Tibial nerve (tissue), 4 donors: ENCODE results near the gene PNPLA2. TPM values are rescaled to one million over a fixed set of nuclear protein-coding genes. Genes with fewer than 3 reads are reported as not detected.

ENCODE experiments used
- DNase-seq, 2 donors: peaks; one replicate each; pipeline ENCODE4 v3.0.0-alpha.2; 2019; ENCODE audit warnings: low spot score in 2 of 2
- H3K27ac ChIP-seq, 4 donors: fragments of 200-600 bp; sonication (generic) in 3 of 4; one replicate each; pipeline ENCODE4 v1.5.1; 2017 to 2019; ENCODE audit warnings: mild to moderate bottlenecking in 1 of 4
- H3K27me3 ChIP-seq, 2 donors: fragments of 200-600 bp; sonication (generic) in 1 of 2; one replicate each; pipeline versions ENCODE4 v1.5.1 to v1.6.0; 2017 to 2019
- H3K36me3 ChIP-seq, 3 donors: fragments of 200-600 bp; sonication (generic); one replicate each; pipeline ENCODE4 v1.5.1; 2018 to 2019
- H3K4me1 ChIP-seq, 4 donors: fragments of 200-600 bp; sonication (generic) in 3 of 4; one replicate each; pipeline ENCODE4 v1.5.1; 2017 to 2019
- H3K4me3 ChIP-seq, 4 donors: fragments of 200-600 bp; sonication (generic) in 3 of 4; one replicate each; pipeline ENCODE4 v1.5.1; 2017 to 2019; ENCODE audit warnings: mild to moderate bottlenecking in 1 of 4, moderate library complexity in 1 of 4
- H3K9me3 ChIP-seq, 4 donors: fragments of 200-600 bp; sonication (generic) in 3 of 4; one replicate each; pipeline ENCODE4 v1.5.1; 2017 to 2019
- EP300 ChIP-seq, 2 donors: sonication (generic); formaldehyde crosslinking; IDR thresholded peaks; one replicate each; pipeline ENCODE4 v1.6.1; 2017; ENCODE audit warnings: antibody characterized with exemption in 2 of 2, mild to moderate bottlenecking in 1 of 2
- POLR2A ChIP-seq, 2 donors: fragments of 450-650 bp; IDR thresholded peaks; one replicate each; pipeline ENCODE4 v1.6.1; 2017; ENCODE audit warnings: antibody characterized with exemption in 2 of 2, mild to moderate bottlenecking in 2 of 2, moderate library complexity in 2 of 2
- WGBS, 2 donors: methylation state at CpG; one replicate each; pipeline ENCODE4 v1.1.5; 2018; 5-methylcytosine and 5-hydroxymethylcytosine counted together
- total RNA-seq, 4 donors: library from RNA; depleted of rRNA; stranded (reverse); fragments of >200 nt; gene quantifications; one replicate each; pipeline ENCODE4 v1.1.0, GENCODE V29; 2016
- TF ChIP-seq, protein P1 (sequence below), 5 experiments: fragments of 200-600 bp in 3 of 5; fragments of 450-650 bp in 2 of 5; sonication (generic) in 3 of 5; IDR thresholded peaks; one replicate each; pipeline ENCODE4 v1.5.1; 2016 to 2019; ENCODE audit warnings: antibody characterized with exemption in 5 of 5, mild to moderate bottlenecking in 3 of 5, moderate library complexity in 2 of 5

Gene PNPLA2
- total RNA-seq, 4 donors from 2014 or later: 136 to 314 (median 187) TPM

- Histone ChIP-seq H3K27ac (peak overlapping the region; percentile 79 to 94 (median 88)), H3K4me1 (peaks cover 0 to 72% (median 33%) of the 10 kb centered on the region in 4 donors), H3K9me3 (no peaks in the 10 kb centered on the region), H3K27me3 (no peaks in the 10 kb centered on the region), H3K4me3 (peak overlapping the region; percentile 65 to 96 (median 87)), H3K36me3 (peaks cover 0 to 31% (median 0%) of the 10 kb centered on the region in 3 donors)
- TF ChIP-seq EP300 (IDR thresholded peaks at IDR 0.05) (no peak), POLR2A (IDR thresholded peaks at IDR 0.05) (no peak)
- TF ChIP-seq, protein P1, sequence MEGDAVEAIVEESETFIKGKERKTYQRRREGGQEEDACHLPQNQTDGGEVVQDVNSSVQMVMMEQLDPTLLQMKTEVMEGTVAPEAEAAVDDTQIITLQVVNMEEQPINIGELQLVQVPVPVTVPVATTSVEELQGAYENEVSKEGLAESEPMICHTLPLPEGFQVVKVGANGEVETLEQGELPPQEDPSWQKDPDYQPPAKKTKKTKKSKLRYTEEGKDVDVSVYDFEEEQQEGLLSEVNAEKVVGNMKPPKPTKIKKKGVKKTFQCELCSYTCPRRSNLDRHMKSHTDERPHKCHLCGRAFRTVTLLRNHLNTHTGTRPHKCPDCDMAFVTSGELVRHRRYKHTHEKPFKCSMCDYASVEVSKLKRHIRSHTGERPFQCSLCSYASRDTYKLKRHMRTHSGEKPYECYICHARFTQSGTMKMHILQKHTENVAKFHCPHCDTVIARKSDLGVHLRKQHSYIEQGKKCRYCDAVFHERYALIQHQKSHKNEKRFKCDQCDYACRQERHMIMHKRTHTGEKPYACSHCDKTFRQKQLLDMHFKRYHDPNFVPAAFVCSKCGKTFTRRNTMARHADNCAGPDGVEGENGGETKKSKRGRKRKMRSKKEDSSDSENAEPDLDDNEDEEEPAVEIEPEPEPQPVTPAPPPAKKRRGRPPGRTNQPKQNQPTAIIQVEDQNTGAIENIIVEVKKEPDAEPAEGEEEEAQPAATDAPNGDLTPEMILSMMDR (IDR thresholded peaks at IDR 0.05): no peak
- no peak for DNase-seq
- 0 to 3% methylated on average over 7 to 19 of the region's 65 CpGs for WGBS, 2 donors
Measured at GRCh38 chr11:776561-777287, 42.0 kb upstream of the PNPLA2 start.

- WGBS, 2 donors: 1% methylated on average over 40 to 81 of the region's 110 CpGs
- H3K27ac ChIP-seq: peak within 1 kb of the TSS; percentile 79 to 94 (median 88)
- H3K27me3 ChIP-seq: no peaks in the 10 kb centered on the region
- TF ChIP-seq POLR2A (IDR thresholded peaks at IDR 0.05): peak; percentile 63 to 88
- TF ChIP-seq, protein P1 (IDR thresholded peaks at IDR 0.05): peak in 1 of 5 experiments; percentile 9
- TF ChIP-seq EP300 (IDR thresholded peaks at IDR 0.05): no peak
- H3K9me3 ChIP-seq: no peaks in the 10 kb centered on the region
- DNase-seq: peak; percentile 82 to 83
- H3K4me1 ChIP-seq: peaks cover 0 to 64% (median 29%) of the 10 kb centered on the region in 4 donors
- peak within 1 kb of the TSS; percentile 74 to 96 (median 87) for H3K4me3 ChIP-seq
- H3K36me3 ChIP-seq: peaks cover 0 to 30% (median 0%) of the 10 kb centered on the region in 3 donors
Measured at GRCh38 chr11:777288-778255, 41.1 kb upstream of the PNPLA2 start, which contains the start of gene GATD1. Gene GATD1 (minus strand): TSS chr11:777487. CDS start chr11:777462, 25 bp downstream.

- H3K27ac ChIP-seq: no peak overlapping the region
- H3K9me3 ChIP-seq: no peaks in the 10 kb centered on the region
- no peak overlapping the region for H3K4me3 ChIP-seq
- H3K27me3 ChIP-seq: no peaks in the 10 kb centered on the region
- no peak for DNase-seq
- WGBS, 2 donors: 87 to 90% methylated on average over 17 to 19 of the region's 23 CpGs
- H3K36me3 ChIP-seq: peaks cover 0 to 27% (median 0%) of the 10 kb centered on the region in 3 donors
- TF ChIP-seq POLR2A (IDR thresholded peaks at IDR 0.05) (no peak), EP300 (IDR thresholded peaks at IDR 0.05) (no peak)
- TF ChIP-seq, protein P1 (IDR thresholded peaks at IDR 0.05): no peak
- peaks cover 0 to 54% (median 29%) of the 10 kb centered on the region in 4 donors for H3K4me1 ChIP-seq
Measured at GRCh38 chr11:778976-779954, 39.4 kb upstream of the PNPLA2 start.

DNA sequence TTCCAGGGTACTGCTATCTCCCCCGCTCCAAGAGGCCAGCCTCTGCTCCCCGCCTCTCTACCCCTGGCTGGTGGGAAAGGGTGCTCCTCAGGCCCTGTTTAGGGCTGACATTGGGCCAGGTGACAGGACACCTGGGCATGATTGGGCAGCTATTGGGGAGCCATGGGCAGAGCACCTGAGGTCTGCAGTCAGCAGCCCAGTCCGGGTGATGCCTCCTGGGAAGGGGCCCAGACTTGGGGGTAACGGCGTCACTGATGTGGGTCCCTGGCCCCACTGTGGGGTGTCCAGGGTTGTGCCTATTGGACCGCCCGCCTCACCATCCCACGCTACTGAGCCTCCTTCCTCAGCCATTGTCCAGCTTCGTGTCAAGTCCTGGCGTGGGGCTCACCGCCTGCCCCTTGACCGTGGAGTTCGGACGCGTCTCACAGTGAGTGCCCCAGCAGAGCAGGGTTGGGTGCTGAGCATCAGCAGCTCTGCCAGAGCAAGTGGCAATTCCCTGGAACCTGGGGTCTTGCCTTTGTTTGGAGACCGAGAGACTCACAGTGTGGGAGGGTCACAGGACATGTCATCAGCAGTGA is 38.7 kb upstream of the PNPLA2 start:
- Histone ChIP-seq H3K4me3 (no peak overlapping the region), H3K27me3 (no peaks in the 10 kb centered on the region), H3K4me1 (peaks cover 0 to 46% (median 28%) of the 10 kb centered on the region in 4 donors), H3K36me3 (peaks cover 0 to 32% (median 0%) of the 10 kb centered on the region in 3 donors), H3K27ac (no peak overlapping the region), H3K9me3 (no peaks in the 10 kb centered on the region)
- DNase-seq: no peak
- 89 to 94% methylated on average over 4 to 13 of the region's 16 CpGs for WGBS, 2 donors
- TF ChIP-seq EP300 (IDR thresholded peaks at IDR 0.05) (no peak), POLR2A (IDR thresholded peaks at IDR 0.05) (no peak)
- TF ChIP-seq, protein P1 (IDR thresholded peaks at IDR 0.05): no peak
